ENCODE results near the gene FBXL15.

Gene FBXL15

GRCh38 chr10:102397222-102398171, 23.1 kb upstream of the FBXL15 start:
- no peak for DNase-seq

- no peak for DNase-seq
These were observed 22.2 kb upstream of the FBXL15 start for GRCh38 chr10:102398172-102399020.

- peak in 54 of 56 donors; percentile 32 to 91 (median 78) for DNase-seq
These were observed 21.2 kb upstream of the FBXL15 start for GRCh38 chr10:102399217-102400021.

- DNase-seq, result peak in 2 of 56 donors; percentile 37 to 53
These were observed 20.6 kb upstream of the FBXL15 start for GRCh38 chr10:102400076-102400475.

GRCh38 chr10:102400598-102401341, 19.9 kb upstream of the FBXL15 start:
- no peak for DNase-seq

- DNase-seq, result no peak
These were observed 19.3 kb upstream of the FBXL15 start for GRCh38 chr10:102401342-102401654.

- DNase-seq, result no peak
These were observed 18.7 kb upstream of the FBXL15 start for GRCh38 chr10:102401735-102402511.

- no peak for DNase-seq
These were observed 18.1 kb upstream of the FBXL15 start for GRCh38 chr10:102402512-102402896.

GRCh38 chr10:102403115-102403514, 17.5 kb upstream of the FBXL15 start:
- no peak for DNase-seq

GRCh38 chr10:102404361-102405107, 16.1 kb upstream of the FBXL15 start:
- DNase-seq, result no peak

GRCh38 chr10:102405108-102405571, 15.5 kb upstream of the FBXL15 start:
- DNase-seq, result no peak

- no peak for DNase-seq
These were observed 15.0 kb upstream of the FBXL15 start for GRCh38 chr10:102405632-102406031.

GRCh38 chr10:102406815-102407214, 13.8 kb upstream of the FBXL15 start:
- DNase-seq, result no peak

- DNase-seq, result no peak
These were observed 13.1 kb upstream of the FBXL15 start for GRCh38 chr10:102407425-102408130.

- DNase-seq, result peak in 8 of 56 donors; percentile 18 to 45 (median 30)
These were observed 12.4 kb upstream of the FBXL15 start for GRCh38 chr10:102408131-102408727.

- peak in 43 of 56 donors; percentile 16 to 88 (median 62) for DNase-seq
These were observed 11.7 kb upstream of the FBXL15 start for GRCh38 chr10:102408728-102409603.
